Activated CD4-positive, CD25-positive, alpha-beta regulatory T cell treated with anti-CD3 and anti-CD28 coated beads, Interleukin-2, amount 50 U/mL, for 24 hours (primary cell): Measurements from ENCODE around the gene CMTM2.
"Not testable (repeated sequence)": the region's sequence is repeated elsewhere in the genome, so short reads cannot be mapped to it uniquely, and the experiment has no call there.

Source experiments
- ATAC-seq, 2 donors: fragments of 150-1000 bp; cut with Tn5 transposase; one replicate each; pipeline ENCODE4 v1.10.0; 2021; ENCODE audit warnings: mild to moderate bottlenecking in 1 of 2, moderate library complexity in 1 of 2

CMTM2 gene

DNA sequence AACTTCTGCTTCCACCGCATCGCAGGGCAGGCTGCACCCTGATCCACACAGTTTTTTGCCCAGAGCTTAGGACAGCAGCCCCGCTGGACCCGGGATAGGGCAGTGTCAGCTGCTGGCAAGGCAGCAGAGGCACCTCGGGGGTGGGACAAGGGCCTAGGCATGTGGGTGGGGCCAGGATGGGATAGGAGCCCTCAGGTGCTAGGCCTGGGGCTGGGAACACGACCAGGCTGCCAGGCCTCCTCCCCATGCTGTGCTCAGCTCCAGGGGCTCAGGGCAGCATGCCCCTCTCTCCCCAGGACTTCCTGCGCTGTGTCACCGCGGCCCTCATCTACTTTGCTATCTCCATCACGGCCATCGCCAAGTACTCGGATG is 29.9 kb downstream of the CMTM2 start:
- no peak for ATAC-seq

DNA sequence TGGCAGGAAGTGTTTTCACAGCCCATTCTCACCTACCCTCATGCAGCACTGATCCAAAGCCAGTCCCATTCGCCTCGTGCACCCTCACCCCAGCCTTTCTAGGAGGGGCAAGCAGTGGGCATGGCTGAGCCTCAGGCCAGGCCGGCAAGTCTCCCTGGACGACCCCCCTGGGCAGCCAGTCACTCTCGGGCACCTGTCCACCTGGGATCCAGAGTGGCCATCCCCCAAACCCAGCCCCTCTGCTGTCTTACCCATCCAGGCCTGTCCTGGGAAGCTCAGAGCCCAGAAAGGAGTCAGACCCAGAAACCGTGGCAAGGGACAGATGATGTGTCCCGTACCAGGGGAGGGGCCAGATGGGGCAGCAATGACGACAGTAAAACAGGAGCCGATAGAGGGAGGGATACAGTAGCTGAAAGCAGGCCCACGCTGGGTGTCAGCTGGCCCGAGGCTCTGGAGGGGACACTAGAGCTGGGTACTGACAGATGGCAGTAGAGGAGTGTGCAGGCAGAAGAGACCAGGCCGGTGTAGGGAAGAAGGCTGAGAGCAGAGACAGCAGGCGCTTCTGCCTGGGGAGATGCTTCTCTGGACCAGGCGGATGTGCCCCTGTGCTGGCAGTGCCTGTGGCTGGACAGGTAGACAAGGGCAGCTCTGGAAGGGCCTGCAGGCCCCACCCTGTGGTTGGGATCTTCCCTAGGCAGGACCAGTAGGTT is 31.0 kb downstream of the CMTM2 start:
- no peak for ATAC-seq

DNA sequence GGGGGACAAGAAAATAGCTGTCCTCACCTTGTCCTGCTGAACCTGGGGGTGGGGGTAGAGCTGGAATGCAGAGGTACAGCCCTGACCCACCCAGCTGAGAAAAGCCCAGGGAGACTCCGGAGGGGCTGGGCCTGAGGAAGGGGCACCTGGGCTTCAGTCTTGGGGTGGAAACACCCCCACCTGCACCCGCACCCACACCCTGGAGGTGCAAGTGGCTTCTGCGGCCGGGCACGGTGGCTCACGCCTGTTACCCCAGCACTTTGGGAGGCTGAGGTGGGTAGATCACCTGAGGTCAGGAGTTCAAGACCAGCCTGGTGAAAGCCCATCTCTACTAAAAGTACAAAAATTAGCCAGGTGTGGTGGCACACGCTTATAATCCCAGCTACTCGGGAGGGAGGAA is 32.6 kb downstream of the CMTM2 start:
- ATAC-seq: not testable (repeated sequence)

DNA sequence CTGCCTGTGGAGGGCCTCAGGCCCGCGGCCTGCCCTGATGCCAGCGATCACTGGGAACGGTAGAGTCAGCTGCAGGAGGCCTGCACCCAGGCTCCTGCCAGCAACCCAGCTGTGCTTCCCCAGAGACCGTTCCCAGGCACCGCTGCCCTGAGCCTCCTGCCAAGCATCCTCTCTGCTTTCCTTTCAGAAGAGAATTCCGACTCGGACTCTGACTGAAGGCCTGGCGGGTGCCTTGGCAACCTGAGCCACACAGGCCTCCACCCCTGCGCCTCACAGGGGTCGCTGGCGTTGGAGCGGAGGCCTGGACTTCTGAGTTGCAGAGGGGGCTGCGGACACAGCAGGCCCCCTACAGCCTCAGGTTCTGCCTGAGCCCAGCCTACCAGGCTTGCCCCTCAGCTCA is 33.2 kb downstream of the CMTM2 start:
- no peak for ATAC-seq

DNA sequence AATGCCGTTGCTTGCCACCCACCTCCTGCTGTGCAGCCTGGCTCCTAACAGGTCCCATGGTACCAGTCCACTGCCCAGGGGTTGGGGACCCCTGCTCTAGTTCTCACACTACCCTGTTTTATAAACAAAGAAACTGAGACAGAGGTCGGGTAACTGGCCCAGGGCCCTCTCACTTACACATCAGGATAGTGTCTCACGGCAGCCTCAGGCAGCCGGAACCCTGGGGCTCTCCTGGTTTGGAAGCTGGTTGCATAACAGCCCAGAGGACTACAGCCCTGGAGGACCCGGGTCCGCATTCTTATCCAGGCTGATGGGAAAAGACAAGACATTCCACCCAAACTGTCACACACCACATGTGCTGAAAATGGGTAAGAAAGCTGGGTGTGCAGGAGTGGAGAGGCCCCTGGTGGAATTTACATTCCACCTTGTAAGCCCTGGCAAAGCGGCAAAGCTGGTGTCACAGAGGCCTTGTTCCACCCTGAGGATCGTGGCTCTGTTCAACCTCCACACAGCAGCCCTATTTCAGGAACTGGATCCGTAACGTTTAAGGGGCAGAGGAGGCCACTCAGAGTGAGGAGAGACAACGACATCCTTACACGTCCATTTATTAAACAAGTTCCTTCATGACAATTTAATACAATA is 35.0 kb downstream of the CMTM2 start:
- ATAC-seq: no peak

DNA sequence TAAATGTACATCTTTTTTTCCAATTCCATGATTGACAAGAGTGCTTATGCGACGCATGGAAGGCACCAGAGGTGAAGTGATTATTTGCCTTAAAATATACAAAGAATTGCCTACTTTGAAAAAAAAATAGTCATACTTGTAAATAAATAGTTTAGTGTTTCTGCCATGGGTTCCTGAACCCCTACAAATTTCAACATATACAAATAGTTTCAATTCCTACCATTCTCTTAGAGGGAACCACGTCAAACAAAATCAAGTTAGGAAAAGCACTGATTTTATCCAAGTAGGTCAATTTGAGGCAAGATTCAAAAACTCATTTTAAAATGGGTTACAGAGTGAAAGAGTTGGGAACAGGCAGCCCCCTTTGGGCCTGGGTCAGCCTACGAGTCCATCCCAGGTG is 36.9 kb downstream of the CMTM2 start:
- ATAC-seq: no peak

DNA sequence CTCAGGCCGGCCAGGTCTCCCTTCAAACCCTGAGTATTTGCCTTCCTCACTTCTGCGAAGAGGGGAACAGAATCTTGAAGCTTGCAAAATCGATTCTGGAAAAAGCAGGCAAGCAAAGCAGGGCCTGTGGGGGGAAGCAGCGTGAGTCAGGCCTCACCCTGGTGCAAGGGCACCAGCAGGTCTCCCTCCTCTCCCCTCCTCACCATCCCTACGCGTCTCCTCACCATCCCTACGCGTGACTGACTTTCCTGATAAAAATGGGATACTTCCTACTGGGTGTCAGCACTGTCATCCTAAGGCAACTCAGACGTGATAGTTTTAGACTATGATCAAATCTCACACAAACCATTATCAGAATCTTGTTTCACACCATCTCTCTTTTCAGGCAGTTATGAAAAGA is 37.3 kb downstream of the CMTM2 start:
- ATAC-seq: no peak

DNA sequence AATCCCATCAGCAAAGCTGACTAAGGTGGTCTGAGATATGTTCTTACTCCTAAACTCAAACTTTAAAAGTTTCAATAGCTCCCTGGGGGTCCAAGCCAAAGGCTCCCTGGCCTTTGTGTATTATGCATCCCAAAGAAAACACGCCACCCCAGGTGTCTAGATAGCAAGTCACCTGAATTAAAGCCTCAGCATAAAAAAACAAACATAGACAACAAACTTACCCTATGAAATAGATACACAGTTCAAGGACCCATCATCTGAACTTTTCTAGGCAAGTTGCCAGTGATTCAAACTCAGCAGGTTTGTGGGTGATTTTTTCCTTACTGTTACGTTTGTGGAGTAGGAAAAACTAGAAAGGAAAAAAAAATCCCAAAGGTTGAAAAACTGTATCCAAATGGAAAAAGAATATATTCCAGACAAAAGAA is 37.8 kb downstream of the CMTM2 start:
- no peak for ATAC-seq

DNA sequence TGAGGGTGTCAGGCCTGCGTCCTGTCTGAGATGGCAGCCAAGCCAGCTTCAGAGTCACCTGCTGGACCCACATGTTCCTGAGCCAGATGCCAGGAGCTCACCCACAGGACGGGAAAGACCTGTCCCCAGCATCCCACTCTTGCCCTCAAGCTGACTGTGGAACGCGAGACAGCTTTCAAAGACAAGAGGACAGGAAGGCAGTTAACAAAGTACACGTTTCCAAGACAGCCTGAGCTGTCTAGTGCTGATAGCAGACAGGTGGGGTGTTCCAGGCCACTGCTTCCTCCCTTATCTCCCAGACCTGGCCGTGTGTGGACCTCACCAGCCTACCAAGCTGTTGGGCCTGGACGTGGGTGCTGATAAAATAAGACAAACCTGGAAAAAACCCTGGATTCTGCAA is 38.5 kb downstream of the CMTM2 start:
- ATAC-seq: no peak

DNA sequence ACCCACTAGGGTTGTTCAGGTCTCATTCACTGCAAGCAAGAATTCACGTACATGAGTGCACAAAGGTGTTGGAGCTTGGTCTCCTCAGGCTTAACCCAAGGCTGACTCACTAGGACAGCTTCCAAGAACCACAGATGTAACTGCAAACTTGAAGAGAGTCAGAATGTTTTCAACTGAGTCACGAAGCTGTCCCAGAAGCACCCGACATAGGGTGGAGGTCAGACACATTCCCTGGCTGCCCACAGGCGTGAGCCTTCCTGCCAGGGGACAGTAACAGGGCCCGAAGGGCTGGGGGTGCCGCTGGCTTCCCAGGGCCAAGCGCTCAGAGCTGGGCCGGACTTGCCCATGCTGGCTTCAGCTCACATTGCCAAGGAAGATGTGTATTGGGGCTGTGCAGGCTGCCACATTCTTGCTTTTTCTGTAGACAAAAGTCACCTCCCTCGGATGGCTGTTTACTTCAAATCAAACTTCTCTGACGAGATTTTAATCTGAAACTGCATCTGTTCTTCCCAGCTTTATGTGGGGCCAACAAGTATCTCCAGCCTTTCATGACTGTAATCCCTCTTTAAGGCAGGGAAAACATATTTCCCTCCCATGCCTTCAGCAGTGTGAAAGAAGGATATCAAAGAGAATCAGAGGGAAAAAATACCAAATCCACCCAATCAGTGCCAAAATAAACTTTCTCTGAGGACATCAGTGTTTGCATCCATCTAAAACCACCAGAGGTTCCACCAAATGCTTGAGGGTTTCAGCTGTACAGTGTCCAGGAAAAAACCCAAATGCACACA is 39.5 kb downstream of the CMTM2 start:
- no peak for ATAC-seq

DNA sequence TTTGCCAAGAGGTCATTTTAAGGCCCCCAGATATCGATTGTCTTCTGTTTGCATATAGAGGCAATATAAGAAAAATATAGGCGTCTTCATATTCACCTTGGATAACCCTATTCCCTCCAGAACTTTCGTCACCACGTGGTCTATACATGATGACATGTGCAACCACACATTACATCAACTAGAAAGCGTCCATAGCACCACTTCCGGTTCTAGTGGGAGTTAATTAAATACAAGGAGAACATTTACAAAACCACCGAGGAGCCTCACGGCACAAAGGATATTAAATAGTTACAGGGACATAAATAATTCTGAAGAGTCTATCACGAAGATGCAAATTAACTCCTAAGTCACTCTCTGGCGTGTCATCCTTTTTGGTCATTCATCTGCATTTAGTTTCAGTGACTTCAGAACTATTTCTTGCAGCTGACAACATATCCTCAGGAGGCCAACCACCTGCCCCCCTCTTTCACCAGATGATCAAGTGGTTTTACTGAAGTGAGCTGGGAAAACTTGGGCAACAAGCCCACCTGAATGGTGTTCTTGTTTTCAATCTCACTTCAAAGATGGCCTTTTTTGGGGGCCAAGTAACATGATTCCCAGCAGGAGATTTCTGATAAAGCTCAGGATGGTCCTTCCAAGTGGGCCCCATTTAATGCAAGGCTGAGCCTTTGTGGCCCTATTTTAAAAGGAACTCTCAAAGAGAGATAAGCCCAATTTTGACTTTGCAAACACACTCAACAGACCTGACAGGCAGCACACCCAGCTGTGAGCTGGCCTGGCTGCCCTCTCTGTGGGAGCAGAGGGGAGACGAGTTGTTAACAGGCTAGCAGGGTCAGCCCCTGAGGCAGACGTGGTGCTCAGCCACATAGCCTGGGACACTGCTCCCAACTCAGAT is 40.5 kb downstream of the CMTM2 start:
- no peak for ATAC-seq

DNA sequence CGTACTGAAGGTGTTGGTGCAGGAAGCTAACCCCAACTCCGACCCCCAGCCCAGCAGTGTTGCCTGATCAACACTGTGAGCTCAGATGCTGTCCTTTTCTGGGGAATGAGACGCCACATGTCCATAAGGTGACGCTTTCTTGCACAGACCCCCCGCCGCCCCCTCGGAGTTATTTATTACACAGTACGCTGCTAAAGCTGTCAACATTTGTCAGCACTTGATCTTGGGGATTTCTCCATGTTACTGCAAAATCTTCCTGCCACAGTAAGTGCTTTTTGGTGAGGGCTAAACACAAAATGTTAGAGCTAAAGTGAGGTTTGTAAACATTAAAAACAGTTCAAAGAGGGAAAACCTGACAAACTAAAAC is 41.1 kb downstream of the CMTM2 start:
- no peak for ATAC-seq

DNA sequence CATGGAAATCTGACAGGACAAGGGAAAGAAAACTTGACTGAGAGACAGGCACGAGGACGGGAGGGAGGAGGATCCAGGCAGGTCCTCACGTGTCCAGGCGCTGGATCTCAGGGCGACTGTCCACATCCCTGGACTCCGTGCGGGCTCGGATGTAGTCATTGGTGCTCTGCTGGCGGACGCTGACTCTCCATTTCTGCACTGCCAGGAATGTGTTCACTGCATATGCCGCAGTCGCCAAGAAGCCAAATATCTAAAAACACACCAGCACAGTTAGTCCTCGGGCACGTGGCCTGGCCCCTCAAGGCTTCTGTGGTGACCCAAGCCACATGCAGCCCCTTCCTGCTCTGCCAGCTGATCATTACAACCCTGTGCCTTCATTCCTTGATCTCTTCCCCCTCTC is 42.7 kb downstream of the CMTM2 start:
- ATAC-seq: no peak

DNA sequence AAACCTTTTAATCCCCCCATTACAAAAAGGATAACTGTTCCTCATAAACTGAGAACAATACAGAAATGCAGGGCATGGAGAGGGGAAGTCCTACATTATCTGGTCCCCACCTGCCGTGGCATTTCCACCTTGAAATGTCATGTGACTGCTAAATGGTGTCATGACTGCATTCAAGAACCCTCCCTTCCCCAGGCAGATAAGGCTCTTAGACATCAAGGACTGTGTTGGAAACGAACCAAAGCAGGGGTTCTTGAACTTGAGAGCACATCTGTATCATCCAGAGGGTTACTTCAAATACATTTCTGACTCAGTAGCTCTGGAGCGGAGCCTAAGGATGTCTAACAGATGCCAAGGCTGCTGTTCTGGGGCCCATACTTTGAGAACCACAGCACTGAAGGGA is 43.6 kb downstream of the CMTM2 start:
- no peak for ATAC-seq

DNA sequence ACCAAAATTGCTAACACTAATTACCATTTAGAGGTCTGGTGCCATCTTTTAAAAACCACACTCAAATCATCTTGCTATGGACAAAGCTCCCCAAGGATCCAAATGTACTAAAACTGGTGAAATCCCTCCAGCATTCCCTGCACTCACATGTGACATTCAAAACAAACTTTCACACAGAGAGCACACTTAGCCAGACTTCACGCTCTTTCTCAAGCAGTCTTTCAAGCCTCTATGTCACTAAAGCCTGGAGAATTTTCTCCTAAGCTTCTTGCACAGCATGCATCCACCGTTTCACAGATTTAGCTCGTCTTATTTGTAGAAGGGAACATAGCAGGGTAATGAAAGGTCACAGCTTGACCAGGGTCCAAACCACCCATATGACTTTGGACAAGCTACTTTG is 44.5 kb downstream of the CMTM2 start:
- ATAC-seq: no peak

DNA sequence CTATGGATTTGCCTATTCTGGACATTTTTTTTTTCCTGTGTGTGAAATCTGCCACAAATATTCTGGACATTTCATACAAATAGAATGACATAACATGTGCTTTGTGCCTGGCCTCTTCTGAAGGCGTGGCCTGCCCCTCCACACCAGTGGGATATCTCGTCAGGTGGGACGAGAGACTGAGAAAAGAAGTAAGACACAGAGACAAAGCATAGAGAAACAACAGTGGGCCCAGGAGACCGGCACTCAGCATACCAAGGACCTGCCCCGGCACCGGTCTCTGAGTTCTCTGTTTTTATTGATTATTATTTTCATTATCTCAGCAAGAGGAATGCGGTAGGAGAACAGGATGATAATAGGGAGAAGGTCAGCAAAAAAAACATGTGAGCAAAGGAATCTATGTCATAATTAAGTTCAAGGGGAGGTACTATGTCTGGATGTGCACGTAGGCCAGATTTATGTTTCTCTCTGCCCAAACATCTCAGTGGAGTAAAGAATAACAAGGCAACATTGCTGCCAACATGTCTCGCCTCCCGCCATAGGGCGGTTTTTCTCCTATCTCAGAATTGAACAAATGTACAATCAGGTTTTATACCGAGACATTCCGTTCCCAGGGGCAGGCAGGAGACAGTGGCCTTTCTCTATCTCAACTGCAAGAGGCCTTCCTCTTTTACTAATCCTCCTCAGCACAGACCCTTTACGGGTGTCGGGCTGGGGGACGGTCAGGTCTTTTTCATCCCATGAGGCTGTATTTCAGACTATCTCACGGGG is 48.5 kb downstream of the CMTM2 start:
- not testable (repeated sequence) for ATAC-seq

DNA sequence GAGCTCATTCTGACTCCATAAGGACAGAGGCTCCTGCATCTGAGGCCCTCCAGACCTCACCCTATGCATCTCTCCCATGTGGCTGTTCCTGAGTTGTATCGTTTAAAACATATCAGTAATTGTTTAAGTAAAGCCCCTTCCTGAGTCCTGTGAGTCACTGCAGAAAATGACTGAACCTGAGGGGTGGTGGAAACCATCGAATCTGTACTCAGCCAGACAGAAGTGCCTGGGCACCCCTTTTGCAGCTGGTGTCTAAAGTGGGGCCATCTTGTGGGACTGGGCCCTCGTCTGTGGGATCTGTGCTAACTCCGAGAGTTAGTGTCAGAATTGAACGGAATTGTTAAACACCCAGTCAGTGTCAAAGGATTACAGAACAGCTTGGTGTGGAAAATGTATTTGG is 50.6 kb downstream of the CMTM2 start:
- ATAC-seq: no peak

DNA sequence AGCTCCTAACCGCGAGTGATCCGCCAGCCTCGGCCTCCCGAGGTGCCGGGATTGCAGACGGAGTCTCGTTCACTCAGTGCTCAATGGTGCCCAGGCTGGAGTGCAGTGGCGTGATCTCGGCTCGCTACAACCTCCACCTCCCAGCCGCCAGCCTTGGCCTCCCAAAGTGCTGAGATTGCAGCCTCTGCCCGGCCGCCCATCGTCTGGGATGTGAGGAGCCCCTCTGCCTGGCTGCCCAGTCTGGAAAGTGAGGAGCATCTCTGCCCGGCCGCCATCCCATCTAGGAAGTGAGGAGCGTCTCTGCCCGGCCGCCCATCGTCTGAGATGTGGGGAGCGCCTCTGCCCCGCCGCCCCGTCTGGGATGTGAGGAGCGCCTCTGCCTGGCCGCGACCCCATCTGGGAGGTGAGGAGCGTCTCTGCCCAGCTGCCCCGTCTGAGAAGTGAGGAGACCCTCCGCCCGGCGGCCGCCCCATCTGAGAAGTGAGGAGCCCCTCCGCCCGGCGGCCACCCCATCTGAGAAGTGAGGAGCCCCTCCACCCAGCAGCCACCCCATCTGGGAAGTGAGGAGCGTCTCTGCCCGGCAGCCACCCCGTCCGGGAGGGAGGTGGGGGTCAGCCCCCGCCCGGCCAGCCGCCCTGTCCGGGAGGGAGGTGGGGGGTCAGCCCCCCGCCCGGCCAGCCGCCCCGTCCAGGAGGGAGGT is 51.4 kb downstream of the CMTM2 start:
- ATAC-seq: not testable (repeated sequence)

DNA sequence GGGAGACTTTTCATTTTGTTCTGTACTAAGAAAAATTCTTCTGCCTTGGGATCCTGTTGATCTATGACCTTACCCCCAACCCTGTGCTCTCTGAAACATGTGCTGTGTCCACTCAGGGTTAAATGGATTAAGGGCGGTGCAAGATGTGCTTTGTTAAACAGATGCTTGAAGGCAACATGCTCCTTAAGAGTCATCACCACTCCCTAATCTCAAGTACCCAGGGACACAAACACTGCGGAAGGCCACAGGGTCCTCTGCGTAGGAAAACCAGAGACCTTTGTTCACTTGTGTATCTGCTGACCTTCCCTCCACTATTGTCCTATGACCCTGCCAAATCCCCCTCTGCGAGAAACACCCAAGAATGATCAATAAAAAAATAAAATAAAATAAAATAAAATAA is 52.3 kb downstream of the CMTM2 start:
- ATAC-seq: not testable (repeated sequence)

DNA sequence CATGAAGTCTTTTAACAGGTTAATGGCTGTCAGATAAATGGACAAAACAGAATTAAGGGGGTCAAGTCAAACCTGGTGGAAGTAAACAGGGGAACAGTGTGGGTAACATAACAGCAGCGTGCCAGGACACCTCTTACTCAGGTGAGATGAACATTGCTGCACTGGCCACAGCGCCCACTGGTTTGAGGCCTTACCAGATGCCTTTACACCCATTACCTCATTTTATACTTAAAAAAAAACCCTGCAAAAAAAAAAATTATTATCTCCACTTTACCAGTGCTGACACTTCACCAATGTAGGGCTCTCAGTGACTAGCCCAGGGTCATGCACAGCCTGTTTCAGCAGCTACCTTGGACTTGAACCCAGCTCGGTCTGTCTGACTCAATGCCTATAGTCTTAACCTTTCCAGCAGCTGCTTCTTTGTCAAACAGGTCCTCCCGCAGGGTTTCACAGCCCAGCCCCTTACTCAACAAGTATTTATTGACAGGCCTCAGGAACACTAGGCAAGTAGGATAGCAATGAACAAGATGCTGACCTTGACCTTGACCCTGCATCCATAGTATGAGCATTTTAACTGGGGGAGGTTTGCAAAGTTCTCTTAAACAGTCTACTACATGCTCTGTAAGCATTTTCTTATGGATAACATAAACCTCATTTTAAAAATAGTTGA is 55.4 kb downstream of the CMTM2 start:
- ATAC-seq: no peak

DNA sequence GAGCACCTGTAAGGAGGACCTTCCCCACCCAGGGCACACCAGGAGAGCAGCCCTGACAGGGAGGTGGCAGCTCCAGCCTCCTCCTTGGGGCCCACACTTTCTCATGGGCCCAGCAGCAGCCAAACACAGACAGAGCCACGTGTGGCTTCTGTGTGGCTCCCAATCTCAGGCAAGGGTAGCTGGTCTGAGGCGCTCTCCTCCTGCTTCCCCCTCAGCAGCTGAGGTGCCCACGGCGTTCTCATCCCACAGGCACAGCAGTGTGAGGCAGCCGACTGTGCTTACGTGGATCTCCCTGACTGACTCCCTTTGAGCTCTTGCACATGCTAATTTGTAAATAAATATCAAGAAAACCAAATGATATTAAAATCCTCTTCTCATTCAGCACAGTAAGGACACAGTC is 56.1 kb downstream of the CMTM2 start:
- ATAC-seq: no peak
